Measurements from ENCODE around the gene ABCA2.

The ABCA2 gene

DNA sequence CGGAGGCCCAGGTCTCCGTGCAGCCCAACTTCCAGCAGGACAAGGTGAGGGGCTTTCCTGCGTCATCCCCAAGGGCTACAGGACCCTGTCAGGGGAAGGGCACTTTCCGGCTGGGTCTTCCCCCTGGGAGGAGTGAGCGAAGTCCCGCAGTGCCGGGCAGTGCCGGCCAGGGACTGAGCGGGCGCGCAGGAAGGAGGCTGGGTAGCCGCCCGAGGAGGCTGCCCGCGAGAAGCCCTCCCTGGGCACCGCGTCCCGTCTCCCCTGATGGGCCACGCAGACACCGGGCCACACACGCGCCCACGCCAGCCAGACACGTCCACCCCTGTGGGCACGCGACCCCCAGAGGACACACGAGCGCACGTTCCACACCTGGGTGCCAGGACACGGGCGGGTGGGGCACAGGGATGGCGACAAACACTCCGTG is 50.4 kb downstream of the ABCA2 start:
- DNase-seq = no peak

DNA sequence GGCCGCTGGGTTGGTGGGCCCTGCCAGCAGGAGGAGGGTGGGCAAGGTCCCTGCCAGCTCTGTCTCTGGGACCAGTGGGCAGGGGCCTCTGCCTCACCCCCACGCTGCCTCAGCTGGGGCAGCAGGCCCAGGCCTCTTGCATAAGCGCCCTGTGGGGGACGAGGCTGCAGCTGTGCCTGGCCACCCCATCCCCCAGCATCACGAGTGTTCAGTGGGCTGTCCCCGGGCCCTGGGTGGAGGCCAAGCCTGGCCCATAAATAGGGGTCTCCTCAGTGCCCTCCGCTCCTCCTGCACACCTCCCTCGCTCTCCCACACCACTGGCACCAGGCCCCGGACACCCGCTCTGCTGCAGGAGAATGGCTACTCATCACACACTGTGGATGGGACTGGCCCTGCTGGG is 50.8 kb downstream of the ABCA2 start, which contains the start of gene PTGDS:
TSS of gene PTGDS (plus strand) at position 282 of the 400 bp plus-strand sequence. CDS start at position 357, 75 bp downstream.
- no peak for DNase-seq

DNA sequence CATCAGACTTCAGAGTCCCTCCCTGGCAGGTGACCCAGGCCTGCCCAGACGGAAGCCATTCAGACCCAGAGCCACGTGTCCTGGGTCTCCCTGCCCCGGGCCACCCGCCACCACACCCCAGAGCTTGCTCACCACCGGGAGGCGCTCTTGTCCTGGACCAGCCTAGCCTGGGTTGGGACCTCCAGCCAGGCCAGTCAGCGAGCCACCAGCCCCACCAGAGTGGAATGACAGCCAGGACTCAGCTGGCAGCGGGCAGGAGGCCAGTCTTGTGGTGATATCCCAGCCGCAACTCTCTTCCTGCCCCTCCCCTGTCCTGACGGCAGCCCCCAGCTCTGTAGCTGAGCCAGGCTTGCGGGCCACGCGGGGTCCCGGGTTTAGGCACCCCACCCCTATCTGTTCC is 52.4 kb downstream of the ABCA2 start:
- DNase-seq = no peak

GRCh38 chr9:136974817-136975535 is 53.1 kb downstream of the ABCA2 start:
- DNase-seq = no peak

- DNase-seq = no peak
These were observed 54.1 kb downstream of the ABCA2 start for GRCh38 chr9:136973618-136974617.

DNA sequence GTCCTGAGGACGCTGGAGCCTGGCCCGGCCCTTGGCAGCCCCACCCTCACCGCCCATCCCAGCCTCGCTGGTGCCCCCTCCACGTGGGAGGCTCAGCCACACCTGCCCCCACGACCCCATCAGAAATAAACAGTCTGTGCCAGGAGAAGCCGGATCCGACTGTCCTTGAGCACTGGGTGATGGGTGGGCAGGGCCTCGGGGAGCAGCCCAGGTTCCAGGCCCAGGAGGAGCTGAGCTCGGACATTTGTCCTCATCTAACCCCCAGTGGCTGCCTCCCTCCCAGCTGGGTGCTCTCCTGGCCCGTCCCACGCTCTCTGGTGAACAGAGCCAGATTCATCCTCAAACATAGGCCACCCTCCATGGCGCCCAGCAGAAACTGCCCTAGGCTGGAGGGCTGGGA is 55.3 kb downstream of the ABCA2 start:
- DNase-seq = no peak

GRCh38 chr9:136972335-136972734 is 55.7 kb downstream of the ABCA2 start:
- no peak for DNase-seq

GRCh38 chr9:136971746-136972145 is 56.3 kb downstream of the ABCA2 start:
- no peak for DNase-seq

DNA sequence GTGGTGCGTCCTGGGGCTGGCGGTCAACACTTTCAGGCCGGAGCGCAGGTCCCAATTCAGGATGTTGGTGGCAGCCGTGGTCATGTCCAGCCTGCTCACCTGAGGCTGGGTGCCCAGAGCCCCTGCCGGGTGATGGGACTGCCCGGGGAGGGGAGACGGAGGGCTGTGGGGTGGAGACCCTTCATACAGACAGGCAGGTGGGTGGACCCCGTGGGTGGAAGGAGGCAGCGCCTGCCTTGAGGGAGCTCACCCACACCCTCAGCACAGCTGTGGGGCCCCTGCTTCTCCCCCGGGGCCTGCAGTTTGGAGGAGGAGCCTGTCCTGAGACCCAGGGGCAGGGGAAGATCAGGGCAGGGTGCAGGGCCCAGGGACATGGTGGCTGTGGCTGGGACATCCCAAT is 57.7 kb downstream of the ABCA2 start:
- no peak for DNase-seq

- DNase-seq = no peak
These were observed 58.3 kb downstream of the ABCA2 start for GRCh38 chr9:136969774-136970173.

GRCh38 chr9:136969150-136969549 is 58.9 kb downstream of the ABCA2 start:
- DNase-seq = no peak

DNA sequence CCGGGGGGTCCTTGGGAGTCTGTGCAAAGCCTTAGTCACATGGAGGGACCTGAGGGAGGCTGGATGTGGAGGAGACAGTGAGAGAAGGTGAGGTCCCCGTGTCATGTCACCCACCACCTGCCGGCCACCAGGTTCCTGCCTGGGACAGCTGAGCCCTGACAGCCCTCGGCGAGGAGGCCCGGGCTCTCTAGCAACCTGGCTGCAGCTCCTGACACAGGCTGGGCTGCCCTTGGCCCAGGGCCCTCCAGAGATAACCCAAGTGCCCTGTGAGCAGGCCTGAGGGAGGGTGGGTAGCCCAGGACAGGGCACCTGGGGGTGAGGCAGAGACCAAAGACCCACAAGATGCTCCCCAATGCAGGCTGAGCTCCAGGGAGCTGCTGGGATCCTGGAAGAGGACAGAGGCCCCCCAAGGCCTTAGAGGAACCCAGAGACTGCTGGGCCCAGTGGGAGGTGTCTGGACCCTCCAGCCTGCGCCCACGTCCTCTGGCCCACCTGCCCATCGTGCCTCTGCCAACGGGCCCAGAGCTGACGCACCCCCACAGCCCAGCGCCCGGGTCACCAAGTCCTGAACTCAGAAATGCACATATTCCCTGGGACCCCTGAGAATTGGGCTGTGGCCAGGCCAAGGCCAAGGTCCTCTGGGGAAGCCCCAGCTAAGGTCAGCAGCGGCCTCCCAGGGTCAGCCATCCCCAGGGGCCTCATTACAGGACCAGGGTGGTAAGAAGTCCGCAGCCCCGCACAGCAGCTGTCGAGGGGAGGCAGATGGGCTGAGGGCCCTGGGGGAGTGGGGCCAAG is 59.5 kb downstream of the ABCA2 start:
- DNase-seq = no peak

DNA sequence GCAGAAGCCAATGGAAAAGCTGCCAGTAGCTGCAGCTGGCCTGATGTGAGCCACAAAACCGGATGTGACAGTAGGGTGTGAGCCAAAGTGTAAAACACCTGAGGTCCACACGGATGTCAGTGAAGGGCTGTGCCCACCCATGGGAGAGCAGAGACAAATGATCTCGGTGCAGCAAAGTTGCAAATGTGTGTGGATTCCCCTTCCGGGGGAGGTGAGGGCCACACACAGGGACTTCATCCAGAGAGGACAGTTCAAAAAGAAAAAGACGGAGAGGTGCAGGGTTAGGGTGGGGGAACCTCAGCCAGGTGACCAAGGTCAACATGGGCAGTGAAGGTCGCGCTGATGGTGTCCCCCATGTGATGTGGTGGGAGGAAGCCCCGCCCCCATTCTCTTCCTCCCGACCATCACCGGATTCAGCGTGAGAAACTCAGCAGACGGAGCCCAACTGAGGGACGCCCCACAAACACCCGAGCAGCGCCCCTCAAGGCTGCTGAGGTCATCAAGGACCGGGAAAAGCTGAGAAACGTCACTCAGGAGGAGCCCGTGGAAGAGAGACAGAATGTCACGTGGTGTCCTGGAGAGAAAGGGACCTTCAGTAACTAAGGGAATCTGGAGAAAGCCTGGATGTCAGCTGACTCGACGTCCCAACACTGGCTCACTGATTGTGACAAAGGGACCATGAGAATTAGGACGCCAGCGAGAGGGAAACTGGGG is 62.1 kb downstream of the ABCA2 start:
- peak; percentile 33 for DNase-seq

DNA sequence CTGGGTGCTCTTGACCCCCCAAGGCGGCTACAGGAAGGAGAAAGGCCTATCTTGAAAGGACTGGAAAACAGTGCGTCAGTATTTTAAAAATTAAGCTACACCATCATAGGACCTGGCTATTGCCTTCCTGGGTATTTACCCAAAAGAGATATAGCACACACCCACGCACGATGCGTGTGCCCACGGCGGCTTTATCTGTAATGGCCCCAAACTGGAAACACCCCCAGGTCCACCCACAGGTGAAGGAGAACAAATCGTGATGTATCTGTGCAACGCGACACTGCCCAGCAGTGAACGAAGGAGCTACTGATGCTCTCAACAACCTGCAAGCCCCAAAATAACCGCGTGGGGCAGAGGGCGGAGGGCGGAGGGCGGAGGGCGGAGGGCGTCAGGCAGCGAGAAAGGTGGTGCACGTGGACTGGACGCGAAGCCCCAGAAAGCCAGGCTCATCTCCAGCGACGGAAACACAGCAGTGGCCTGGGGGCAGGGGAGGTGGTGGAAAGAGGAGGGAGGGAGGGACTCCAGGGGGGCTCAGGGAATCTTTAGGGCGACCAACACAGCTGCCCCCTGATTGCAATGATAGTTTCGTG is 63.1 kb downstream of the ABCA2 start:
- no peak for DNase-seq

GRCh38 chr9:136964171-136964689 is 63.8 kb downstream of the ABCA2 start:
- no peak for DNase-seq

DNA sequence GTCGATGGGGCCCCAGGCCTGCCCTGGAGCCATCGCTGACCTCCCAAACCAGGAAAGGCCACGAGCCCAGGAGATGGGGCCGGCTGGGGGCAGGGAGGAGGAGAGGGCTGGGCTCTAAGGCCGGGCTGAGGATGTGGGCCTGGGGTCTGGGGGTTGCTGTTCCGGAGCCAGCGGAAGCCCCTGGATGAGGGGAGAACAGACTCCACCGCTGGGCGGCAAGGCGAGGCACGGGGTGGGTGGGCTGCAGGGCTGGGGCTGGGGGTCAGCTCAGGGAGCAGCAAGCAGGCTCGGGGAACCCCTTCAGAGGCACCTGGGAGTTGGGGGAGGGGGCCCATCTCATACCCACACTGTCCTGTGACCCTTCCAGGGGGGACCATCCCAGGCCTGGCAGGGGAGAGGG is 64.3 kb downstream of the ABCA2 start:
- DNase-seq = no peak

DNA sequence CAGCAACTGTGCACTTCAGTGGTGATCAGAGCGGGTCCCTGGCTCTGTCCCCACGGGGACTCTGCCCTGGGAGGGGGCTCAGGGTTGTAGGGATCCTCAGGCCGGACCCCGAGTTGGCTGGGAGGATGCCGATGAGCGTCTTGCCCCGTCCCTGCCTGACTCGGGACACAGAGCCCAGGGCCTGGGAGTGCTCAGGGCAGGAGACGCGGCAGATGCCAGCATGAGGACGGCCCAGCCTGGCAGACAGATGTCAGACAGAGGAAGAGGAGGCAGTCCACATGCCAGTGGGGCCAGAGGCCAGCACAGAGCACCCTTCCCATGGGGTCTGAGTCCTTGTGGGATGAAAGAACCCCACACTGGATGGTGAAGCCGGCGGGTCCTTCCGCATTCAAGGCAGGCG is 64.7 kb downstream of the ABCA2 start:
- DNase-seq = no peak

- no peak for DNase-seq
These were observed 65.3 kb downstream of the ABCA2 start for GRCh38 chr9:136962701-136963248.

- DNase-seq = no peak
These were observed 65.9 kb downstream of the ABCA2 start for GRCh38 chr9:136962163-136962562.

- DNase-seq = no peak
These were observed 66.6 kb downstream of the ABCA2 start for GRCh38 chr9:136961279-136962065.

- no peak for DNase-seq
These were observed 67.1 kb downstream of the ABCA2 start for GRCh38 chr9:136960938-136961275.

Data from central memory CD4-positive, alpha-beta T cell (primary cell).